GM18861 (cell line): ENCODE data around the gene IL22RA1.

Source experiments
- ATAC-seq: cut with Tn5 transposase; IDR thresholded peaks from one replicate; pipeline ENCODE4 v1.9.1; 2021; ENCODE audit not compliant: unreplicated experiment

IL22RA1 gene

GRCh38 chr1:24080131-24080530 is 62.8 kb downstream of the IL22RA1 start:
- ATAC-seq = no peak

GRCh38 chr1:24077278-24077978 is 65.5 kb downstream of the IL22RA1 start:
- ATAC-seq = no peak

GRCh38 chr1:24075946-24076345 is 67.0 kb downstream of the IL22RA1 start:
- ATAC-seq = no peak

- no peak for ATAC-seq
Measured at GRCh38 chr1:24075590-24075854, 67.4 kb downstream of the IL22RA1 start.

- no peak for ATAC-seq
Measured at GRCh38 chr1:24074817-24075589, 67.9 kb downstream of the IL22RA1 start.

- no peak for ATAC-seq
Measured at GRCh38 chr1:24074196-24074595, 68.7 kb downstream of the IL22RA1 start.

- ATAC-seq = no peak
Measured at GRCh38 chr1:24071941-24072340, 71.0 kb downstream of the IL22RA1 start.

GRCh38 chr1:24070821-24071393 is 72.0 kb downstream of the IL22RA1 start:
- no peak for ATAC-seq

GRCh38 chr1:24069817-24070216 is 73.1 kb downstream of the IL22RA1 start:
- ATAC-seq = no peak
